BJ (cell line): ENCODE data around the gene ATF7. TPM values are rescaled to one million over a fixed set of nuclear protein-coding genes. Genes with fewer than 3 reads are reported as not detected.

ENCODE experiments used
- CTCF ChIA-PET: fragments of 350-600 bp; formaldehyde crosslinking; extraction: SDS; loops from one replicate; lab custom pipeline; 2021; ENCODE audit warnings: antibody characterized with exemption, inconsistent platforms; lab: Yijun Ruan, JAX
- POLR2A ChIA-PET: fragments of 300-600 bp; sonication (Branson Sonifier 250); formaldehyde crosslinking; extraction: SDS; loops from one replicate; lab custom pipeline; 2021; ENCODE audit warnings: antibody characterized with exemption; lab: Charles Lee
- DNase-seq: peaks from one replicate; pipeline ENCODE4 v3.0.0-alpha.2; 2011; ENCODE audit warnings: low read depth
- H3K27me3 ChIP-seq: 2 replicates; pipeline ENCODE4 v1.6.0; 2011; ENCODE audit warnings: low read length; ENCODE audit not compliant: control insufficient read depth, insufficient read depth
- H3K36me3 ChIP-seq: 2 replicates; pipeline ENCODE4 v1.5.1; 2011; ENCODE audit warnings: low read length; ENCODE audit not compliant: control insufficient read depth, insufficient read depth
- H3K4me3 ChIP-seq: 2 replicates; pipeline ENCODE4 v1.5.1; 2011; ENCODE audit warnings: low read depth, mild to moderate bottlenecking, control low read depth, low read length
- polyA plus RNA-seq: library from polyadenylated mRNA; depleted of rRNA; stranded (reverse); fragments of >200 nt; gene quantifications from 2 replicates; pipeline ENCODE4 v1.2.3, GENCODE V29; 2011
- TF ChIP-seq, protein P1 (sequence below): IDR thresholded peaks from 2 replicates; pipeline ENCODE4 v1.5.1; 2011; ENCODE audit warnings: low read depth, mild to moderate bottlenecking, control low read depth, inconsistent platforms, low read length, moderate library complexity; ENCODE audit not compliant: insufficient read depth

Gene ATF7
- polyA plus RNA-seq, 1 experiment, result 21.8 TPM

- TF ChIP-seq, protein P1, sequence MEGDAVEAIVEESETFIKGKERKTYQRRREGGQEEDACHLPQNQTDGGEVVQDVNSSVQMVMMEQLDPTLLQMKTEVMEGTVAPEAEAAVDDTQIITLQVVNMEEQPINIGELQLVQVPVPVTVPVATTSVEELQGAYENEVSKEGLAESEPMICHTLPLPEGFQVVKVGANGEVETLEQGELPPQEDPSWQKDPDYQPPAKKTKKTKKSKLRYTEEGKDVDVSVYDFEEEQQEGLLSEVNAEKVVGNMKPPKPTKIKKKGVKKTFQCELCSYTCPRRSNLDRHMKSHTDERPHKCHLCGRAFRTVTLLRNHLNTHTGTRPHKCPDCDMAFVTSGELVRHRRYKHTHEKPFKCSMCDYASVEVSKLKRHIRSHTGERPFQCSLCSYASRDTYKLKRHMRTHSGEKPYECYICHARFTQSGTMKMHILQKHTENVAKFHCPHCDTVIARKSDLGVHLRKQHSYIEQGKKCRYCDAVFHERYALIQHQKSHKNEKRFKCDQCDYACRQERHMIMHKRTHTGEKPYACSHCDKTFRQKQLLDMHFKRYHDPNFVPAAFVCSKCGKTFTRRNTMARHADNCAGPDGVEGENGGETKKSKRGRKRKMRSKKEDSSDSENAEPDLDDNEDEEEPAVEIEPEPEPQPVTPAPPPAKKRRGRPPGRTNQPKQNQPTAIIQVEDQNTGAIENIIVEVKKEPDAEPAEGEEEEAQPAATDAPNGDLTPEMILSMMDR, result no peak
- no peaks in the 10 kb centered on the region for H3K36me3 ChIP-seq
- ChIA-PET CTCF (no interaction called here), POLR2A (interaction anchor here (0.6 kb wide), 1 partner anchor 10 kb away, joined by 3 read pairs; no protein-coding TSS in a partner anchor)
- no peak overlapping the region for H3K4me3 ChIP-seq
- H3K27me3 ChIP-seq, result no peaks in the 10 kb centered on the region
- no peak for DNase-seq
Measured at GRCh38 chr12:53603804-53604203, 22.4 kb downstream of the ATF7 start.

DNA sequence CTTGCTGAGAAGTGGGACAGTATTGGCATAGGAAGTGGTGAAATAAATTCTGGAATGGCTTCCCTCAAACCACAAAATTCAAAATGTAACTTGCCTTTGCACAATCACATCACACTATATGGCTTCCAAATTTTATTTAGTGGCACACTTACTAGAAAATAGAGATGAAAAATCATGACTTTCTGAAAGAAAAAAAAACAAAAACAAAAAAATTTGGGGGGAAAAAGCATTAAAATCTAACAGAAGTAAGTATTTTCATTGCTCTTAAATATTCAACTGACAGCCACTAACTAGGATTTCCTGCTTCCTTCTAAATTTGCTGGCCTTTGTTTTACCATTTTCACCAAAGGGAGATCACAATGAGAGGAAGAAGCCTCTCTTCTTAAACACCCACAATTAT lies 23.0 kb downstream of the ATF7 start:
- Histone ChIP-seq H3K36me3 (no peaks in the 10 kb centered on the region), H3K27me3 (no peaks in the 10 kb centered on the region), H3K4me3 (no peak overlapping the region)
- CTCF ChIA-PET, result no interaction called here
- DNase-seq, result no peak
- TF ChIP-seq, protein P1, result no peak
- POLR2A ChIA-PET, result no interaction called here

GRCh38 chr12:53602176-53602864 lies 23.9 kb downstream of the ATF7 start:
- no peak for DNase-seq
- no peaks in the 10 kb centered on the region for H3K36me3 ChIP-seq
- CTCF ChIA-PET, result interaction anchor here (0.8 kb wide), 1 partner anchor 11 kb away, joined by 3 read pairs; no protein-coding TSS in a partner anchor
- no peak overlapping the region for H3K4me3 ChIP-seq
- POLR2A ChIA-PET, result no interaction called here
- no peaks in the 10 kb centered on the region for H3K27me3 ChIP-seq
- TF ChIP-seq, protein P1, result no peak

DNA sequence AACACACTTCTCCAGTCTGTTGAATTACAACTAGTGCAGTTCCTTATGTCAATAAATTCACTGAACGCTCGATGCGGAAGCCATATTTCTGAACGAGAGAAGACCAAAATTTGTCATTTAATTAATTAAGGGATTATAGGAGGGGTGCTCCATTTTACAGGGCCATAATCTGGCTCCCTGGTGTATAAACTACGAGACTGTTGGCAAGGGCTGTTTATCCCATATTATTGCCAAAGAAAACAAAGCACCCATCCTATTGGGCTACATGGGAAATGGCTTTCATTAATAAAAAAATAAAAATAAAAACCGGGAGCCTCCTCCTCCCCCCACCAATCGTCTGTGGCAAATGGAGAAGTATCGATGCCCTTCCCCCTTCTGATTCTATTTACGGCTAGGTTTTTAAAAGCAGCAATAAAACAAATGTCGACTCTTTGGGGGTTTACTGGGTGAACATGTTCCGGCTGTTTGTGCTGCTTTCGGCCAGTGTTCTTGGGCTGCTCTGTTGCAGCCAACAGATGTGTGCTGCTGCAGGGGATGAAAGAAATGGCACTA lies 24.8 kb downstream of the ATF7 start:
- Histone ChIP-seq H3K27me3 (no peaks in the 10 kb centered on the region), H3K4me3 (no peak overlapping the region), H3K36me3 (no peaks in the 10 kb centered on the region)
- no peak for DNase-seq
- ChIA-PET POLR2A (no interaction called here), CTCF (interaction anchor here (0.8 kb wide), 1 partner anchor 10 kb away, joined by 3 read pairs; no protein-coding TSS in a partner anchor)
- TF ChIP-seq, protein P1, result no peak

DNA sequence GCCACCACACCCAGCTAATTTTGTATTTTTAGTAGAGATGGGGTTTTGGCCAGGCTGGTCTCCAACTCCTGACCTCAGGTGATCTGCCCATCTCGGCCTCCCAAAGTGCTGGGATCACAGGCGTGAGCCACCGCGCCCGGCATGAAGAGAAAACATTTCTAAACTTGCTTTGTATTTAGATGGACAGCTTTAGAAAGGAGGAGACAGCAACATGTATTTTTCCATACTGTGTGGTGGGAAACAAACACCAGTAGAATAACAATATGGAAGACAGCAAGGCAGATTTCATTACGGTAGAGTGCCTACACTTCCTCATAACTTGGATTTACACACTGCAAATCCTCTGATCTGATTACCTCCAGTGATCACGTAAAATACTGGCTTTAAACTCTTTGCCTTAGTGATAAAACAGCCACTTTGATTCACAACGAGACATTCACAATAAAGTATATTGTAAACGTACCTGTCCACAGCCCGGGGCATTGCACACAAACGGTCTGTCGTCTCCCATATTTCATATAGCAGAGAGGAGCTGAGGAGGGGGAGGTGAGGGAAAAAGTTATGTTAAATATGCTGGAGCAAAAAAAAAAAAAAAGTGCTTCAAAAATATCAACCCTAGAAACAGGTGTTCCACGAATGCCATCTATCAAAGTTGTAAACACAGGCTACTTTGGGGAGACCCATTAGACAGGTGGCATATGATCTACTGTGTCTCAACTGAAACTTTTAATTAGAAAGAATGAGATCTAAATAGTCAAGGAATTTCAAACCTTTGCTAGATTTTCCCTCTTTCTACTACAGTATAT lies 25.5 kb downstream of the ATF7 start:
- Histone ChIP-seq H3K27me3 (no peaks in the 10 kb centered on the region), H3K4me3 (no peak overlapping the region), H3K36me3 (no peaks in the 10 kb centered on the region)
- ChIA-PET CTCF (interaction anchor here (0.7 to 1.1 kb wide), 2 partner anchors 9 to 11 kb away, joined by 3 to 6 read pairs; no protein-coding TSS in a partner anchor), POLR2A (no interaction called here)
- TF ChIP-seq, protein P1, result no peak
- DNase-seq, result no peak
